H9 (cell line): ENCODE measurements around the gene RHOD. TPM values are rescaled to one million over a fixed set of nuclear protein-coding genes. Genes with fewer than 3 reads are reported as not detected.

Experiments
- DNase-seq: peaks from one replicate; pipeline ENCODE4 v3.0.0-alpha.2; 2017
- H2AFZ ChIP-seq: one replicate; pipeline ENCODE4 v1.6.1; 2013; ENCODE audit warnings: mild to moderate bottlenecking, low read length, control low read depth, moderate library complexity
- H2AK5ac ChIP-seq: 2 replicates; pipeline ENCODE4 v1.6.1; 2013; ENCODE audit warnings: low read length, control low read depth, mixed read lengths; ENCODE audit not compliant: insufficient read length
- H2BK120ac ChIP-seq: one replicate; pipeline ENCODE4 v1.6.1; 2013; ENCODE audit warnings: low read depth, mild to moderate bottlenecking, low read length, control low read depth, inconsistent platforms; ENCODE audit not compliant: poor library complexity, severe bottlenecking
- H2BK12ac ChIP-seq: 2 replicates; pipeline ENCODE4 v1.6.1; 2013; ENCODE audit warnings: low read length, control low read depth, mixed read lengths, low read depth; ENCODE audit not compliant: insufficient read length
- H2BK15ac ChIP-seq: 2 replicates; pipeline ENCODE4 v1.6.1; 2013; ENCODE audit warnings: low read depth, low read length, control low read depth
- H2BK20ac ChIP-seq: one replicate; pipeline ENCODE4 v1.6.1; 2013; ENCODE audit warnings: low read depth, mild to moderate bottlenecking, low read length, control low read depth, inconsistent platforms; ENCODE audit not compliant: poor library complexity, severe bottlenecking
- H2BK5ac ChIP-seq: 2 replicates; pipeline ENCODE4 v1.6.1; 2013; ENCODE audit warnings: low read length, control low read depth, mixed read lengths; ENCODE audit not compliant: insufficient read length
- H3K14ac ChIP-seq: 2 replicates; pipeline ENCODE4 v1.6.1; 2013; ENCODE audit warnings: low read length, control low read depth; ENCODE audit not compliant: insufficient read depth
- H3K18ac ChIP-seq: 2 replicates; pipeline ENCODE4 v1.6.1; 2013; ENCODE audit warnings: low read depth, mild to moderate bottlenecking, mixed read lengths, low read length, control low read depth; ENCODE audit not compliant: insufficient read length
- H3K23ac ChIP-seq: 2 replicates; pipeline ENCODE4 v1.6.1; 2013; ENCODE audit warnings: low read length, control low read depth, mixed read lengths, low read depth; ENCODE audit not compliant: insufficient read length
- H3K23me2 ChIP-seq: 2 replicates; pipeline ENCODE4 v1.6.1; 2013; ENCODE audit warnings: low read depth, mild to moderate bottlenecking, mixed read lengths, low read length, control low read depth; ENCODE audit not compliant: insufficient read length, poor library complexity, severe bottlenecking
- H3K27ac ChIP-seq: 2 replicates; pipeline ENCODE4 v1.5.1; 2013; ENCODE audit warnings: low read length, control low read depth, mixed read lengths, low read depth; ENCODE audit not compliant: insufficient read length
- H3K27me3 ChIP-seq: 2 replicates; pipeline ENCODE4 v1.6.1; 2013; ENCODE audit warnings: low read length, control low read depth, inconsistent platforms; ENCODE audit not compliant: insufficient read depth
- H3K4ac ChIP-seq: 2 replicates; pipeline ENCODE4 v1.6.1; 2013; ENCODE audit warnings: low read depth, mild to moderate bottlenecking, control low read depth, inconsistent platforms, low read length, moderate library complexity
- H3K4me1 ChIP-seq: 2 replicates; pipeline ENCODE4 v1.6.1; 2013; ENCODE audit warnings: low read length, control low read depth, inconsistent platforms; ENCODE audit not compliant: insufficient read depth
- H3K4me2 ChIP-seq: 2 replicates; pipeline ENCODE4 v1.6.1; 2013; ENCODE audit warnings: low read length, control low read depth, mixed read lengths; ENCODE audit not compliant: insufficient read length, insufficient read depth
- H3K56ac ChIP-seq: 2 replicates; pipeline ENCODE4 v1.6.1; 2013; ENCODE audit warnings: low read depth, mild to moderate bottlenecking, mixed read lengths, low read length, control low read depth; ENCODE audit not compliant: insufficient read length
- H3K79me1 ChIP-seq: 2 replicates; pipeline ENCODE4 v1.6.1; 2013; ENCODE audit warnings: low read depth, mild to moderate bottlenecking, moderate library complexity, low read length, control low read depth, inconsistent platforms; ENCODE audit not compliant: insufficient read depth, poor library complexity, severe bottlenecking
- H3K79me2 ChIP-seq: 2 replicates; pipeline ENCODE4 v1.6.1; 2013; ENCODE audit warnings: low read length, control low read depth, inconsistent platforms; ENCODE audit not compliant: insufficient read depth
- H3K9ac ChIP-seq: 2 replicates; pipeline ENCODE4 v1.6.1; 2013; ENCODE audit warnings: low read length, control low read depth, mixed read lengths; ENCODE audit not compliant: insufficient read length; ENCODE audit errors: extremely low read depth
- H3K9me3 ChIP-seq: one replicate; pipeline ENCODE4 v1.6.1; 2013; ENCODE audit warnings: low read depth, low read length, inconsistent platforms; ENCODE audit not compliant: control insufficient read depth
- H3T11ph ChIP-seq: one replicate; pipeline ENCODE4 v1.6.1; 2013; ENCODE audit warnings: mild to moderate bottlenecking, low read length, control low read depth, inconsistent platforms
- H4K20me1 ChIP-seq: one replicate; pipeline ENCODE4 v1.6.1; 2013; ENCODE audit not compliant: control insufficient read depth, insufficient read length, insufficient read depth
- H4K5ac ChIP-seq: 2 replicates; pipeline ENCODE4 v1.6.1; 2013; ENCODE audit warnings: low read depth, mild to moderate bottlenecking, mixed read lengths, low read length, control low read depth; ENCODE audit not compliant: insufficient read length
- H4K8ac ChIP-seq: replicated peaks from 2 replicates; pipeline ENCODE4 v1.6.1; 2013; ENCODE audit warnings: low read length, control low read depth, mixed read lengths, low read depth; ENCODE audit not compliant: insufficient read length
- H4K91ac ChIP-seq: 2 replicates; pipeline ENCODE4 v1.6.1; 2013; ENCODE audit warnings: low read depth, mild to moderate bottlenecking, moderate library complexity, mixed read lengths, low read length, control low read depth; ENCODE audit not compliant: insufficient read length
- H3K27ac Mint-ChIP-seq, 3 experiments: 2 replicates in 2 of 3; 3 replicates in 1 of 3; pipeline ENCODE4 v1.8.0; 2020 to 2021; ENCODE audit warnings: mixed read lengths in 3 of 3, mild to moderate bottlenecking in 1 of 3, moderate library complexity in 1 of 3
- H3K27me3 Mint-ChIP-seq: 2 replicates; pipeline ENCODE4 v1.8.0; 2021; ENCODE audit warnings: low read depth, mild to moderate bottlenecking, moderate library complexity, mixed read lengths
- H3K36me3 Mint-ChIP-seq, 3 experiments: 2 replicates in 2 of 3; 3 replicates in 1 of 3; pipeline ENCODE4 v1.8.0; 2020 to 2021; ENCODE audit warnings: low read depth in 3 of 3, mixed read lengths in 3 of 3; ENCODE audit not compliant: insufficient read depth in 1 of 3
- H3K4me1 Mint-ChIP-seq, 2 experiments: 2 replicates each; pipeline ENCODE4 v1.8.0; 2020; ENCODE audit warnings: mixed read lengths in 2 of 2
- H3K4me3 Mint-ChIP-seq, 2 experiments: 2 replicates in 1 of 2; 3 replicates in 1 of 2; pipeline ENCODE4 v1.8.0; 2020 to 2021; ENCODE audit warnings: mild to moderate bottlenecking in 2 of 2, mixed read lengths in 2 of 2, moderate library complexity in 1 of 2
- H3K9me3 Mint-ChIP-seq, 2 experiments: 2 replicates in 1 of 2; 3 replicates in 1 of 2; pipeline ENCODE4 v1.8.0; 2020; ENCODE audit warnings: mild to moderate bottlenecking in 2 of 2, mixed read lengths in 2 of 2, moderate library complexity in 1 of 2
- WGBS: extraction: QIAGEN DNeasy Blood & Tissue Kit; methylation state at CpG from one replicate; pipeline ENCODE4 v1.1.7; 2013; ENCODE audit warnings: missing lambda C conversion rate, low lambda C conversion rate, mixed read lengths; ENCODE audit not compliant: insufficient read length; ENCODE audit errors: extremely low coverage; 5-methylcytosine and 5-hydroxymethylcytosine counted together
- total RNA-seq: library from RNA; stranded (reverse); gene quantifications from 2 replicates; pipeline ENCODE4 v1.2.1, GENCODE V29; 2021
- TF ChIP-seq, protein P1 (sequence below): fragments of 200-600 bp; sonication (generic); conservative IDR thresholded peaks from 3 replicates; pipeline ENCODE4 v1.8.0; 2021; ENCODE audit warnings: antibody characterized with exemption, mild to moderate bottlenecking

Gene RHOD
- total RNA-seq, 1 experiment from 2014 or later: 14.8 TPM

DNA sequence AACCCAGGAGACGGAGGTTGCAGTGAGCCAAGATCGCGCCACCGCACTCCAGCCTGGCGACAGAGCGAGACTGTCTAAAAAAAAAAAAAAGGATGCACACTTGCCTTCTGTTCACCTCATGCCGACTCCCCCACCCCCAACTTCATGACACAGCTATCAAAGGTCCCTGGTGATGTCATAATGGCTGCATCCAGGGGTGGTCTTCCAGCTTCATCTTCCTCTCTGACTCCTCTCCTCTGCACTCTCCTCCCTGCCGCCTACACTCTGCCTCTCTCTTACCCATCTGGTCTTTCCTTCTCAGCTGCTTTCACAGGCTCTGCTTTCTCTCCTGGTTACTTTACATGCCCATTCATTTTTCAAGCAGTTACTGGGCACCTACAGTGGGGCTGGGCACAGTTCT lies 46.0 kb downstream of the RHOD start:
- no peak overlapping the region for H2BK15ac ChIP-seq
- H2BK5ac ChIP-seq: no peak overlapping the region
- H3K9me3 Mint-ChIP-seq: no peaks in the 10 kb centered on the region; a peak in 1 of 5 replicates
- no peaks in the 10 kb centered on the region for H4K20me1 ChIP-seq
- H3K27me3 Mint-ChIP-seq: no peaks in the 10 kb centered on the region
- H3K4me2 ChIP-seq: no peak overlapping the region
- no CpG with 5 or more reads among the region's 8 CpGs for WGBS
- H3K27me3 ChIP-seq: no peaks in the 10 kb centered on the region
- no peak overlapping the region; a peak in 2 of 7 replicates for H3K27ac Mint-ChIP-seq
- peaks cover 13 to 19% of the 10 kb centered on the region in 2 experiments for H3K4me1 Mint-ChIP-seq
- H2BK12ac ChIP-seq: no peak overlapping the region
- no peak overlapping the region for H3K14ac ChIP-seq
- H3T11ph ChIP-seq: no peak overlapping the region
- no peak overlapping the region for H3K23ac ChIP-seq
- no peak for DNase-seq
- H3K79me1 ChIP-seq: no peaks in the 10 kb centered on the region
- no peak overlapping the region for H2BK120ac ChIP-seq
- no peaks in the 10 kb centered on the region; a peak in 1 of 7 replicates for H3K36me3 Mint-ChIP-seq
- no peaks in the 10 kb centered on the region for H3K4me1 ChIP-seq
- no peak overlapping the region for H2AFZ ChIP-seq
- no peak overlapping the region for H2BK20ac ChIP-seq
- H3K9ac ChIP-seq: no peak overlapping the region
- H2AK5ac ChIP-seq: no peak overlapping the region
- no peak overlapping the region for H3K56ac ChIP-seq
- no peak overlapping the region for H3K4me3 Mint-ChIP-seq
- no peak overlapping the region for H3K27ac ChIP-seq
- H4K91ac ChIP-seq: no peak overlapping the region
- no peaks in the 10 kb centered on the region for H3K23me2 ChIP-seq
- no peak overlapping the region for H4K8ac ChIP-seq
- H3K9me3 ChIP-seq: no peaks in the 10 kb centered on the region
- no peak overlapping the region for H3K18ac ChIP-seq
- no peak overlapping the region for H3K4ac ChIP-seq
- TF ChIP-seq, protein P1, sequence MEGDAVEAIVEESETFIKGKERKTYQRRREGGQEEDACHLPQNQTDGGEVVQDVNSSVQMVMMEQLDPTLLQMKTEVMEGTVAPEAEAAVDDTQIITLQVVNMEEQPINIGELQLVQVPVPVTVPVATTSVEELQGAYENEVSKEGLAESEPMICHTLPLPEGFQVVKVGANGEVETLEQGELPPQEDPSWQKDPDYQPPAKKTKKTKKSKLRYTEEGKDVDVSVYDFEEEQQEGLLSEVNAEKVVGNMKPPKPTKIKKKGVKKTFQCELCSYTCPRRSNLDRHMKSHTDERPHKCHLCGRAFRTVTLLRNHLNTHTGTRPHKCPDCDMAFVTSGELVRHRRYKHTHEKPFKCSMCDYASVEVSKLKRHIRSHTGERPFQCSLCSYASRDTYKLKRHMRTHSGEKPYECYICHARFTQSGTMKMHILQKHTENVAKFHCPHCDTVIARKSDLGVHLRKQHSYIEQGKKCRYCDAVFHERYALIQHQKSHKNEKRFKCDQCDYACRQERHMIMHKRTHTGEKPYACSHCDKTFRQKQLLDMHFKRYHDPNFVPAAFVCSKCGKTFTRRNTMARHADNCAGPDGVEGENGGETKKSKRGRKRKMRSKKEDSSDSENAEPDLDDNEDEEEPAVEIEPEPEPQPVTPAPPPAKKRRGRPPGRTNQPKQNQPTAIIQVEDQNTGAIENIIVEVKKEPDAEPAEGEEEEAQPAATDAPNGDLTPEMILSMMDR: no peak
- H4K5ac ChIP-seq: no peak overlapping the region
- H3K79me2 ChIP-seq: no peaks in the 10 kb centered on the region
